Retina (tissue), 1 donor: ENCODE results near the gene ANGPTL3.

Experiments
- DNase-seq: peaks from one replicate; pipeline ENCODE4 v3.0.0-alpha.2; 2016

ANGPTL3 gene

DNA sequence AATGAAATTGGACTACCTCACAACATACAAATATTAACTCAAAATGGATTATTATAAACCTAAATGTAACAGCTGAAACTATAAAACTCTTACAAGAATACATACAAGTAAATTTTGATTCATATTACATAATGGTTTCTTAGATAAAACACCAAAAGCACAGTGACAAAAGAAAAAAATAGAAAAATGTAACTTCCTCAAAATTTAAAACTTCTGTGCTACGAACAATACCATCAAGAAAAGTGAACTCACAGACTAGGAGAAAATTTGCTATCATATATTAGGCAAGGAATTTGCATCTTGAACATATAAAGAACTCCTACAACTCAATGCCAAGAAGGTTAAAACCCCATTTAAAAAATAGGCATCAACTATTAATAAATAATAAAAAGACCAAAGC is 31.2 kb downstream of the ANGPTL3 start:
- DNase-seq = no peak

DNA sequence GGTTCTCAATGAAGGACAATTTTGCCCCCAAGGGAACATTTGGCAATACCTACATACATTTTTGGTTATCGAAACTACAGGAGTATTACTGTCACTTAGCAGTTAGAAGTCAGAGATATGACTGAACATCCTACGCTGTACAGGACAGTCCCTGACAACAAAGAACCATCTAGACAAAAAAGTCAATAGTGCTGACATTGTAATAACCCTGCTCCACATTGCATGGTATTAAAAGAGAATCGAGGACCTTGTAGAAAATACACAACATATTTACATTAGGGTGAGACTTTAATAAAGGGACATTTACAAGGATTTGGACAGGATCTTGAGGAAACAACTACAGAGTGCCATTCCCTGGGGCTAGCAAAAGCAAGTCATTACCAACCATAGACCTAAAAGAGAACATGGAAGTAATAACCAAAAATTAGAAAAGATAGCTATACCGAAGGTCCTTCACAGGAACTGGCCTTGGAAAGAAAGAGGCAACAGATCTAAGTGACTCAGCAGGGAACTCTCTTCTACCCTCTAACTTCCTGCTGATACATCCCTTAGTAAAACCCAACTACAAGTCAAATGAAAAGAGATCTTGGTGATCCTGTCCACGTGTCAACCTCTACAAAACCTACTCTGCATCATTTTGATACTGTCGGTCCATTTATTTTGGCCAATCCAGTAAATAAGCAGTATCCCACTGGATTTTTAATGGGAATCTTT is 40.2 kb downstream of the ANGPTL3 start:
- no peak for DNase-seq

DNA sequence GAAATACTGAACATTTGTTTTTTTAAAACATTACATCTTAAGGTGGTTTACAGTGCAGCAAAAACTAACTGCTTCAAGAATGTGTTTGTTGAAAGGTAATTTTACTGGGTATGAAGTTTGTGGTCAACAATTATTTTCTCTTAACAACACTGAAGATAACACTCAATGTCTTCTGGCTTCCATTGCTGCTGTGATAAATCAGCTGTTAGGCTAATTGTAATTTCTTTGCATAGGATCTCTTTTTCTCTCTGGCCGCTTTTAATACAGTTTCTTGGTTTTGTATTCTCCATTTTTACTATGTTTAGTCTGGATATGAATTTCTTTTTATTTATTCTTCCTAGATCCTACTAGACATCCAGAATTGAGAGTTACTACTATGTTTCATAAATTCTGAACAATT is 46.0 kb downstream of the ANGPTL3 start:
- no peak for DNase-seq

DNA sequence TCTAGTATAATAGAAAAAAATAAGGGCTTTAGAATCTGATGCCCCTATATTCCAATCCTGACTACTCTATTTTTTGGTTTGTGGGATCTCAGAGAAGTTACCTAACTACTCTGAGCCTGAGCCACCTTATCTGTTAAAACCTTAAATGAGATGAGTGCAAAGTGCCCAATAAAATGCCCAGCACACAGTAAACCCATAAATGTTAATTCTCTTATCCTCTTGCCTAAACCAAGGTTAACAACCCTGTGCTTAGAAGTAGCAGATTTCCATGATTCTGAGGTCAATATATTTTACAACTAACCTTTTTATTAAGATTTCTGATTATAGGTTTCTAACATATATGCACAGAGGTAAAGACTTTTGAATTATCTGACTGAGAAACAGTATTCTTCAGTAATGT is 55.1 kb downstream of the ANGPTL3 start:
- no peak for DNase-seq

DNA sequence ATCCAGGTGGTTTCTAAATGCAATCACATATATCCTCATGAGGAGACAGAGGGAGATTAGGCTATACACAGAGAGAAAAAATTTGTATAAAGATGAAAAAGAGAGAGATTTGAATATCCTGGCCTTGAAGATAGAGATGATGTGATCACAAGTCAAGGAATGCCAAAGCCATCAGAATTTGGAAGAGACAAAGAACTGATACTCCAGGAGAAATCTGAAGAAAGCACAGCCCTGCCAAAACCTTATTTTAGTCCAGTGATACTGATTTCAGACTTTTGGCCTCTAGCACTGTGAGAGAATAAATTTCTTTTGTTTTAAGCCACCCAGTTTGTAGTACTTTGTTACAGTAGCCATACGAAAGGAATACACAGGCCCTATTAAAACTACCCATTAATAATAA is 57.4 kb downstream of the ANGPTL3 start:
- DNase-seq = no peak
